GM19324 (cell line): Measurements from ENCODE around the gene KIF26A.
"Not testable (repeated sequence)": the region's sequence is repeated elsewhere in the genome, so short reads cannot be mapped to it uniquely, and the experiment has no call there.

ENCODE experiments used
- ATAC-seq: cut with Tn5 transposase; IDR thresholded peaks from one replicate; pipeline ENCODE4 v1.9.1; 2021; ENCODE audit warnings: mild to moderate bottlenecking, moderate library complexity; ENCODE audit not compliant: unreplicated experiment, low FRiP score

The KIF26A gene

DNA sequence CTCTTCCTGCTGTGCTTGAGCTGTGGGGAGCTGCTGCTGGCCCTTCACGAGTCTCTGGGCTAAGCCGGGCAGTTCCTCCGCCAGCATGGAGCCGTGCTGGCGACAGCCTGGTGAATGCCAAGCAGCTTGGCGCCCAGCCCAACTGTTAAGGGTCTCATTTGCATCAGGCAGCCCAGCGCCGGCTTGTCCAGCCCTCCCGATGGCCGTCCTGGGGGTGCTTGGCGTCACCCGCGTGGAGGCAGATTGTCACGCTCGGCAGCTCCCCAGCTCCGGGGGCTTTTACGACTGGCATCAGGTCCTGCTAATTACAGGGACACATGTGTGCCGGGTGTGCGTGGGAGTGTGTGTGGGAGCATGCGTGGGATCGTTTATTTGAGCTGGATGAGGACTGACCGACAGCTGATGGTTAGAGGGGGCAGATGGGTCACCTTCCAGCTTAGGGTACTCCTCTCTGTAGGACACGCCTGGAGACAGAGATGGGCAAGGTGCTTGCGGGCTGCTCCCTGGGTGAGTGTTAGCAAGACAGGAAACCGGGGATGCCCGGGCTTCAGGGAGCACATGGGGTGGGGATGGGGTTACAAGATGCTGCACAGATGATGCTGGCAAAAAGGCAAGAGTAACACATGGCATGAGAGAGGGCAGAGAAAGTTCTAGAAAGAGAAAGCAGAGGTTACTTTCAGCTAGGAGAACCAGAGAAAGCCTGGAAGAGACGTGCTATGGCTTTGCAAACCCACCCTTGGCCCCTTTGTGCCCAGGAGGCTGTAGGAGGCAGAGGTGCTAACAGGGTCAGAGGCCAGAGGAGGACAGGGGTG lies 64.1 kb downstream of the KIF26A start:
- no peak for ATAC-seq

- ATAC-seq = no peak
Observed at GRCh38 chr14:104203071-104203425, 64.7 kb downstream of the KIF26A start.

- no peak for ATAC-seq
Observed at GRCh38 chr14:104204660-104205149, 66.3 kb downstream of the KIF26A start.

- ATAC-seq = no peak
Observed at GRCh38 chr14:104205781-104206180, 67.4 kb downstream of the KIF26A start.

- no peak for ATAC-seq
Observed at GRCh38 chr14:104206281-104206904, 68.0 kb downstream of the KIF26A start.

- no peak for ATAC-seq
Observed at GRCh38 chr14:104207142-104208014, 69.0 kb downstream of the KIF26A start.

DNA sequence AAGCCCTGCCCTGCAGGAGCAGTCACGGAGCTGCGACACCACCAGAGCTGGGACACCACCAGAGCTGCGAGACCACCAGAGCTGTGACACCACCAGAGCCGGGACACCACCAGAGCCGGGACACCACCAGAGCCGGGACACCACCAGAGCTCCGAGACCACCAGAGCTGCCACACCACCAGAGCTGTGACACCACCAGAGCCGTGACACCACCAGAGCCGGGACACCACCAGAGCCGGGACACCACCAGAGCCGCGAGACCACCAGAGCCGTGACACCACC lies 69.6 kb downstream of the KIF26A start:
- not testable (repeated sequence) for ATAC-seq

DNA sequence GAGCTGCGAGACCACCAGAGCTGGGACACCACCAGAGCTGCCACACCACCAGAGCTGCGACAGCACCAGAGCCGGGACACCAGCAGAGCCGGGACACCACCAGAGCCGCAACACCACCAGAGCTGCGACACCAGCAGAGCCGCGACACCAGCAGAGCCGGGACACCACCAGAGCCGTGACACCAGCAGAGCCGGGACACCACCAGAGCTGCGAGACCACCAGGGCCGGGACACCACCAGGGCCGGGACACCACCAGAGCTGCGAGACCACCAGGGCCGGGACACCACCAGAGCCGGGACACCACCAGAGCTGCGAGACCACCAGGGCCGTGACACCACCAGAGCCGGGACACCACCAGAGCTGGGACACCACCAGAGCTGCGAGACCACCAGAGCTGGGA lies 69.9 kb downstream of the KIF26A start:
- not testable (repeated sequence) for ATAC-seq

DNA sequence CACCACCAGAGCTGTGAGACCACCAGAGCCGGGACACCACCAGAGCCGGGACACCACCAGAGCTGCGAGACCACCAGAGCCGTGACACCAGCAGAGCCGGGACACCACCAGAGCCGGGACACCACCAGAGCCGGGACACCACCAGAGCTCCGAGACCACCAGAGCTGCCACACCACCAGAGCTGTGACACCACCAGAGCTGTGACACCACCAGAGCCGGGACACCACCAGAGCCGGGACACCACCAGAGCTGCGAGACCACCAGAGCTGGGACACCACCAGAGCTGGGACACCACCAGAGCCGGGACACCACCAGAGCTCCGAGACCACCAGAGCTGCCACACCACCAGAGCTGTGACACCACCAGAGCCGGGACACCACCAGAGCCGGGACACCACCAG lies 70.7 kb downstream of the KIF26A start:
- not testable (repeated sequence) for ATAC-seq

DNA sequence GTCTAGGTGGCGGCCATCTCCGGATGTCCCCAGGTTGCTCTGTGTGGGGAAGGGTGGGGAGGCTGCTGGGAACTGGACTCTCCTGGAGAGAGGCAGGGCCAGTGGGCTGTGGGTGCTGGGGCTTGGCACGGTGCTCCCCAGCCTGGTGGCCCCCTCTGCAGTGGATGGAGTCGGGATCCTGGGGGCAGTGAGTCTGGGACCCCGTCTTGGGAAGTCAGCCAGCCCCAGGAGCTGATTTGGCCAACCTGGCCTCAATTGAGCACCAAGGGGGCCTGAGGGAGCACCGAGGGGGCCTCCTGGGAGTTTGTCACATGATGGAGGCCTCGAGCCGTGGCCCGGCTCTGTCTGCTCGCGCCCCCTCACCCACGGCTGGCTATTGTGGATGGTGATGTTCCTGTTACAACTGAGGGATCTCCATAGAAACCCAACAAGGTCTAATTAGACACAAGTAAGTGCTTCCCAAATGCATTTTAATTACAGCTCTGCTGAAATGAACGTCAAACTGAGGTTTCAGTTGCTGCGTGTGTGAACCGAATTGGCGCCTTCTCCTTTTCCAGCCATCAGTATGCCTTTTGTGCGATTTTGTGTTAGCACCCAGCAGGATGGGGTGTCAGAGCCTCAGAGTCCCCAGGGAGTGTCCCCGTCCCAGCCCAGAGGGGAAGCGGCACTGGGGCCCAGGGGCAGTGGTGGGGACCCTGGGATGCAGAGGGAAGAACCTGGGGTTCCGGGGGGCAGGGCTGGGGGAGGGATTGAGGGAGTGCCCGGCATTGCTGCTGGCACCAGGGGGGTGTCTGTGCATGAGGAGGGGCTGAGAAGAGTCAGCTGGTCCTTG lies 71.8 kb downstream of the KIF26A start:
- no peak for ATAC-seq

DNA sequence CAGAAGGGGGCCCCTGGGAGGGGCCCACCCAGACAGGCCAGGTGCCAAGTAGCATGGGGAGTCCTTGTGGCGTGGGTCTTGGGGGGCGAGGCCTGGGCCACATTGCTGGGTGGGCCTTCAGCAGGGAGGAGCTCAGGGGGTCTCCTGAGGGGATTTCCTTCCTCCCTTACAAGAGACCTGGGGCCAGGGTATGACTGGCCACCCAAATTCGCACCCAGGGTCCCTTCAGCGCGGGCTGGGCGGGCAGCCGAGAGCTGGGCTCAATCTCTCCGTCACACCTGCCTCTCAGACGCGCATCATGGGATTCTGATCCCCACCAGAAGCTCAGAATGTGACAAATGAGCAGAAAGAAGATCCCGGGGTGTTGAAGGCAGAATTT lies 72.4 kb downstream of the KIF26A start:
- no peak for ATAC-seq

GRCh38 chr14:104211215-104211614 lies 72.8 kb downstream of the KIF26A start:
- ATAC-seq = no peak

DNA sequence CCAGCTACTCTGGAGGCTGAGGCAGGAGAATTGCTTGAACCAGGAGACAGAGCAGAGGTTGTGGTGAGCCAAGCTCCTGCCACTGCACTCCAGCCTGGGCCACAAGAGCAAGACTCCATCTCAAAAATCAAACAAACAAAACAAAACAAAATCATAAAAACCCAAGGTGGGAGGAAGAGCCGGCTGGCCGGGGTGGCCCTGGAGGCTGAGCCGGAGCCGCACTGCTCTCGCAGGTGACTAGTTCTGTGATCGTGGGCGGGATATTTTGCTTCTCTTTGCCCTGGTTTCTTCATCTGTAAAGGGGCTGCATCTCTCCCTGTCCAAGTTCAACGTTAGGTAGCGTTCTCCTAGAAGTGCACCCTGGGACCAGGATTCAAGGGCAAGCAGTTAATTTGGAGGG lies 73.4 kb downstream of the KIF26A start:
- ATAC-seq = no peak

- no peak for ATAC-seq
Observed at GRCh38 chr14:104212206-104213095, 74.1 kb downstream of the KIF26A start.

DNA sequence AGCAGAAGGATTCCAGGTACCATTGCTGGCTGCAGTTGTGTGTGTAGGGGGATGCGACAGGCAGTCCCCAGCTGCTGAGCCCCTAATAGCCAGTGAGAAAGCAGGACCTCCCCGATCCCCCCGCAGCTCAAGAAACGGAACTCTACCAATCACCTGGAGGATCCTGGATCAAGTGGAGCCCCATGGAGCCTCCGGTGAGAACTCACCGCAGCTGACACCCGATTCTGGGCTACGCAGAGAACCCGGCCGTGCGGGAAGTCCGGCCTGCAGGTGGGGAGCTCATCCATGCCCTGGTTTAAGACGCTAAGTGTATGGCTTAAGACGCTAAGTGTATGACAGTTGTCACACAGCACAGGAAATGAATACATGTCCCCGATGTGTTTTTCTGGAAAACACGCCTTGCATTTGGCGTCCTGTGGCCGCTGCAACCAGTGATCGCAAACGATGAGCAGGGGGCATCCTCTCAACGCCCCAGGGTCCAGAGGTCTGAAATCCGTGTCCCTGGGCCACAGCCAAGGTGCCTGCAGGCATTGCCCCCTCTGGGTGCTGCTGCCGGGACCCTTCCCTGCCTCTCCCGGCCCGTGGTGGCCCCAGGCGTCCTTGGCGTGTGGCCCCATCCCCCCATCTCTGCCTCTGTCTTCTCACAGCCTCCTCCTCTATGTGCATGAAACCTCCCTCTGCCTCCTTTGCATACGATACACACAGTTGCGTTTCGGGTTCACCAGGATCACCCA lies 75.1 kb downstream of the KIF26A start:
- no peak for ATAC-seq

- ATAC-seq = no peak
Observed at GRCh38 chr14:104214431-104215218, 76.2 kb downstream of the KIF26A start.

GRCh38 chr14:104215706-104216334 lies 77.4 kb downstream of the KIF26A start:
- ATAC-seq = no peak

DNA sequence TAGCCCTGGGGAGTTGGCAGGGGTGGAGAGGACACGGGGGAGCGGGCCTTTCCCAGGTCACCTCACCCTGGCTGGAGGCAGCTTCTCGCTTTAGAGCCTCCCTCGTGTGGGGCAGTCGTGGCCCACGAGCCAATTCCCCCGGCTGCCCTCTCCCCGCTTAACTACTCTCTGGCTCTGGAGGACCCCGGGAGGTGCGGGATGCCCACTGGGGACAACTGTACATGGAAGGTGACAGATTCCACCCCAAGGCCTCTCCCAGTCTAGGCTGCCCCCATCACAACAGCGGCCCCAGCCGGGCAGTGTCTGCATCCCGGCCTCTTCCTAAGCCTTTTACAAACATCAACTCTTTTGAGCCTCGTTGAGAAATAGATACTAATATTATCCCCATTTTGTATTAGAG lies 78.1 kb downstream of the KIF26A start:
- no peak for ATAC-seq
